NOMO-1 (cell line): ENCODE data around the gene IRX4.

ENCODE experiments used
- DNase-seq, 2 experiments: peaks; one replicate each; lab custom pipeline; 2025; ENCODE audit not compliant: unreplicated experiment in 2 of 2; lab: John Stamatoyannopoulos, UW

The IRX4 gene

DNA sequence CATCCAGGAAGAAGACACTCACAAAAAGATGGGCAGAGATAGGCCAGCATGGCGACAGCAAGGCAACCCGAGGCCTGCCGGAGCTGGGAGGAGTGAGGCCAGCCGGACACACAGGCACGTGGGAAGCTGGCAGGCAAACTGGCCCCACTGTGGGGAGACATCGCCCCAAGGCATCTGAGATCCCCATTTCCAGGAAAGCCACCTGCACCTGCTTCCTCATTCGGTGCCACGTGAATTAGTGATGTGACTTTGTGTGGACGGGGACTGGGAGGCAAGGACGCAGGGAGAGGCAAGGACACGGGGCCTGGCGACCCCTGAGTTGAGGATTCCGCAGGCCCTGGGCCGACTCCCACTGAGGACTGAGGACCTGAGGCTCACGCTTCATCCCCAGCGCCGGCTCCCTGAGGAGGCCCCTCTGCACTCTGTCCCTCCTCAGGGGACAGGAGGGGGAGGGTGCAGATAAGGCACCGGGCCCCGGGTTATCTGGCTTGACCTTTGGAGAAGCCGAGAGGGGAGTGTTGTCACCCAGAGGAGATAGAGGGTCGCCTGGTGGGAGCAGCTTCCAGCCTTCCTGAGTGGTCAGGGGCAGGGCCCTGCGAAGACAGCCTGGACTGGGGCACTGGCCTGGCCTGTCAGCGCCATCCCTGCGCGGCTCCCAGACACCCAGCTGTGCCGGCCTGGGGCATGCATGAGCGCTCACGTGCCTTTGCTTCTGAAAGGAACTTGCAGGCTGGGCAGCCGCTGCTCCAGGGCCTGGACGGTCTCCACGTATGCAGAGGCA lies 41.8 kb downstream of the IRX4 start:
- no peak for DNase-seq

DNA sequence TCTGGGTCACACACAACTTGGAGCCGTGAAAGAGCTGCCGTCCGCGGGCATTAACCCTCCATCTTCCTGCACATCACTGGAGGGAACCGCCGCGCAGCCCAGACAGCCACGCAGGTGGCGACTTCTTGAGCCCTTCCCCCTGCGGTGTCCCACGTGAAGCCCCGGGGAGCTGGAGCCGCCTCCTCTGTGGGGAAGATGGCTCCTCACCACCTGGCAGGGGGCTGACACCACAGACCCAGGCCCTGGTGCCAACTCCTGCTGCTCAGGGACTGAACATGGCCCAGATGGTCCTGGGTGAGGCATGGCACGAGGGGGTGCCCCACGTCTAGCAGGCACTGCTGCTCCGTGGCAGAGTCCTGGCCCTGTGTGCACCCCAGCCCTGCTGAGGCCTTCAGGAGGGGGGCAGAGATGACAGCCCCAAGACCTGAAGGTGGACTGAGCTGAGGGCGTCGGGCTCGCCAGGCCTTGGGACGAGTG lies 42.6 kb downstream of the IRX4 start:
- no peak for DNase-seq

DNA sequence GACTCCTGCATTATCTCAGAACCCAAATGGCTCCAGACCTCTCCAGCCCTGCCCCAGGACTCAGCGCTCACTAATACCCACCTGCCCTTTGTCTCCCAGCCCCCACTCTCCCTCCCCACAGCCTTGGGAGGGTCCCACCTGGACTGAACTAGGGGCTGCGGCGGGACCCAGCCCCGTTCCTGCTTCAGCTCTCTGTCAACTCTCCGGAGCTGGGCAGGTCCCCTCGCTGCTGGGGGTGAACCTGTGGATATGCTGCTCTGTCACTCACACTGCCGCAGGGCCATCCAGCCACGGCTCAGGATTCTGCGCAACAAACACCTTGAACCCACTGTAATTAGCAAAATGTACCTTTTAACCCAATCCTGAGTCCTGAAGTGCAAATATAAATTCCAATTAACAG lies 44.7 kb downstream of the IRX4 start:
- DNase-seq, result no peak

GRCh38 chr5:1836891-1837880 lies 45.5 kb downstream of the IRX4 start:
- no peak for DNase-seq

- DNase-seq, result no peak
Measured at GRCh38 chr5:1836176-1836890, 46.4 kb downstream of the IRX4 start.

DNA sequence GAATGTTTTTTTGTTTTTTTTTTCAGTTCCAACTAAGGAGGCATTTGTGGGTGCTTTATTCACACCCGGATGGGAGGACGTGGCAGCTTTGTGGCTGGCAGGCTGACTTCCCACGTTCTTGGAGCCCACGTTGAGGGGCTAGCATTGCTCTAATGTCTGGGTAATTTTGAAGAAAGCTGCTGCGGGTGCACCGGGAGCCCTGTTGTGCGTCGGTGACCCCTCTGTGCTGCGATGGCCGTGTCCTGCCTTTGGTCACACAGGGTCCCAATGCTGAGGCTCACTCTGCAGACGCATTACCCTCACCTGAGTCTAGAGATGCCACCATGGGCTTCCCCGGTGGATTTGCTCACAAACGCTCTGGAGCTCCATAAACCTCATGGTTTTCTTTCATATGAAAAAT lies 47.3 kb downstream of the IRX4 start:
- DNase-seq, result no peak

- no peak for DNase-seq
Measured at GRCh38 chr5:1834721-1835429, 47.9 kb downstream of the IRX4 start.

- DNase-seq, result no peak
Measured at GRCh38 chr5:1834022-1834551, 48.6 kb downstream of the IRX4 start.

DNA sequence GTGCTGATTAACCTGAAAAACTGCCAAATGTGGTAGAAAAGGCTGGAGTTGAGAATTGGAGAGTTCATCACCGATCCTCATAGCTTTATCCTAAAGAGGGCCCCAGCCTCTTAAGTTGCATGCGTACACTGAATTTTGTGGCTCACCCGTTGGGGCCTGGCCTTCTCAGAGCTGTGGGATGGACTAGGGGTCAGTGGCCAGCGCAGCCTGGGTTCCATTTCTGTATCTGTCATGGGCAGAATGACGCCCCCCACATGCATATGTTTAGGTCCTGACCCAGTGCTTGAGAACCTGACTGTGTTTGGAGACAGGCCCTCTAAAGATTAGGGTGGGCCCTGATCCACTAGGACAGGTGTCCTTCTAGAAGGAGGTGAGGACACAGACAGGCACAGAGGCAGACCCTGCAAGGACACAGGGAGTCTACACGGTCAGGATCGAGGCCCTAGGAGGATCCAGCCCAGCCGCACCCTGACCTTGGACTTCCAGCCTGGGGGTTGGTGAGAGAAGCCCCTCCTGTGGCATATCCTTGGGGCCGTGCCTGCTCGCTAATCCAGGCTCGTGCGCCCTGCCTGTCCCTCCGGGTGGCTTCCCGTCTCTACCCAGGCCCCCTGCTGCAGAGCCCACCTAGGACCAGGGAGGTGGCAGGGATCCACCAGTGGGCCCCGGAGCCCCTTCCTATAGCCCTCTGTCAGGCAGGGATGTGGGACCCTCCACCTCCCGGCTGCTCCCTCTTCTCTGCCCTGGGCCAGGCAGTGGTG lies 49.3 kb downstream of the IRX4 start:
- no peak for DNase-seq

DNA sequence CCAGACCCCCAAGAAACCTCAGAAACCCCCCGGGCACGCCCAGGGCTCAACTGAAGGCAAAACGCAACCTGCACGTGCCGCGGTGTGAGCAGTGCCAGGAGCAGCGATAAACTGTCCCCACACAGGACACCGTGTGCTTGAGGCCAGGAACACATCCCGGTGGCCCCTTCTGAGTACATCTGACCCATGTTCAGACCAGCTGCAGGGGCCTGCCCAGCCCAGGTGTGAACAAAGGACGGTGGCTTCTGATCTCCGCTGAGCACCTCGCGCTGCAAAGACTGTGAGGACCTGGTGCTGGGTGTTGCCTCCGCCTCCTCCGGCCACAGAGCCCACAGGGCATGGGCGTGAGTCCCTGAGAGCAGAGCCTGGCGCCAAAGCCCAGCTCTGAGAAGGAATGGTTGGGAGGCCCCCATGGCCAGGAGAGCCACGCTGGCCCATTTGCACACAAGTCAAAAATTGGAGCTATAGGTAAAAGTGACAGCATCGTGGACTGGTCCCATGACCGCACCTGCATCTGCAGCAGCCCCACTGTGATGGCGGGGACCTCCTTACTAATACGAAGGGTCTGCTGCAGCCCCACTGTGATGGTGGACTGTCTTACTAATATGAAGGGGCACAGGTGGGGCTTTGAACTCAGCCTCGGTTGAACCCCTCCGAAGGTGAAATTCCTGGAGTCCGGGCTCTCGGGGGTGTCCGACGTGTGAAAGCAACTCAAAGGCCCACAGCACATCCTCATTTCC lies 50.0 kb downstream of the IRX4 start:
- no peak for DNase-seq

GRCh38 chr5:1831677-1832313 lies 50.9 kb downstream of the IRX4 start:
- no peak for DNase-seq

DNA sequence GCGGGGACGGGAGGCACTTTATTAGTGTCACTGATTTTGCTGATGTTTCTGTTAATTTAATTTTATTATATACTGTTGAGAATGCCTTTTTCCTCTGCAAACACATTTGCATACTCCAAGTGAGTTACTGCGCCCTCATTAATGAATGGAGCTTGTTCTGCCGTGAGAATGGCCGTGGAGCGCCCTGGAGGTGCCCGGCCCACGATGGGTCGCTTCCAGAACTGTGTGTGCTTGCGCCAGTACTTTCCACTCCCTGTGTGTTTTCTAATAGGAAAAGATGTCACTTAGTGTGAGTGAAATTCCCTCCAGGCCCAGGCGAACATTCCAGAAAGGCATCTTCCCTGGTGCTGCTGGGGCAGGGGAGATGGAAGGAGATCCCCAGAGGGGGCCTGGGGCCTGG lies 51.5 kb downstream of the IRX4 start:
- DNase-seq, result no peak

- DNase-seq, result no peak
Measured at GRCh38 chr5:1830571-1831228, 52.0 kb downstream of the IRX4 start.

GRCh38 chr5:1827886-1828397 lies 54.8 kb downstream of the IRX4 start:
- DNase-seq, result no peak
